Mammary epithelial cell (primary cell): ENCODE results near the gene SCARB2.

ENCODE experiments used
- EZH2 ChIP-seq: IDR thresholded peaks from 2 replicates; pipeline ENCODE4 v1.6.1; 2012; ENCODE audit warnings: low read length, inconsistent platforms, borderline replicate concordance
- TF ChIP-seq, protein P1 (sequence below), 2 donors: IDR thresholded peaks in 1 of 2; conservative IDR thresholded peaks in 1 of 2; 2 replicates each; pipeline ENCODE4 v1.5.1; 2011 to 2012; ENCODE audit warnings: inconsistent platforms in 2 of 2, low read length in 2 of 2, mild to moderate bottlenecking in 2 of 2, control low read depth in 1 of 2, low read depth in 1 of 2; ENCODE audit not compliant: insufficient read depth in 1 of 2; ENCODE audit errors: extremely low read depth in 1 of 2

DNA sequence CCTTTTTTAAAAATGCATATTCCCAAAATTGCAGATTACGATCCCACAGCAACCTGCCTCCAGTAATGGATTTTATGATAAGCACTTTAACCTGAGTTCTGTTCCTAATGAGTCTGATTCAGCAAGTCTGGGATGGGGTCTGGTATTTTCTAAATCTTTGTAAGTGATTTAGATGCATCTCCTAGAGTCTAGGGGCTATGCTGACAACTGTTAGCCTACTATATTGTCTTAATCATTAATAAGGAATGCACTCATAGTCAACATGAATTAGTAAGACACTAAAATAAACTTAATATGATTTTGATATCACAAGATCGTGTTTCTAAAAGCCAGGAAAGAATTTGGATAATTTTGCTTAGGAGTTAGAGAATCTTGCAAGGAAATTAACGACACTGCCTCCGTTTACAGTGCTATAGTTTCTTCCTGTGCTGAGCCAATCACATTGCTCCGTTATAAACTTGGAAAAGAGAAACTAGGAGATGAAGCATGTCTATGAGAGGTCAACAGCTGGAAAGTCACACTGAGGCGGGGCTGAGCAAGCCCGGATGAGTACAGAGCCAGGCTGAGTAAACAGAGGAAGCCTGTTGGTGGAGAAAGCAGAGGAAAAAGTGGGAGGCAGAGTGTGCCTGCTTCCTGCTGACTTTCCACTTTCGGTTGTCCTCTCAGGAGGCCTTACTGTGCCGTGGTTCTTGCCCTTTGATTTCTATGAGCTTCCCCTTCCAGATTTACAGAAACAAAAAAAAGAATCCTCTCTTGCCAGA is 5.4 kb downstream of the SCARB2 start:
- TF ChIP-seq, protein P1, sequence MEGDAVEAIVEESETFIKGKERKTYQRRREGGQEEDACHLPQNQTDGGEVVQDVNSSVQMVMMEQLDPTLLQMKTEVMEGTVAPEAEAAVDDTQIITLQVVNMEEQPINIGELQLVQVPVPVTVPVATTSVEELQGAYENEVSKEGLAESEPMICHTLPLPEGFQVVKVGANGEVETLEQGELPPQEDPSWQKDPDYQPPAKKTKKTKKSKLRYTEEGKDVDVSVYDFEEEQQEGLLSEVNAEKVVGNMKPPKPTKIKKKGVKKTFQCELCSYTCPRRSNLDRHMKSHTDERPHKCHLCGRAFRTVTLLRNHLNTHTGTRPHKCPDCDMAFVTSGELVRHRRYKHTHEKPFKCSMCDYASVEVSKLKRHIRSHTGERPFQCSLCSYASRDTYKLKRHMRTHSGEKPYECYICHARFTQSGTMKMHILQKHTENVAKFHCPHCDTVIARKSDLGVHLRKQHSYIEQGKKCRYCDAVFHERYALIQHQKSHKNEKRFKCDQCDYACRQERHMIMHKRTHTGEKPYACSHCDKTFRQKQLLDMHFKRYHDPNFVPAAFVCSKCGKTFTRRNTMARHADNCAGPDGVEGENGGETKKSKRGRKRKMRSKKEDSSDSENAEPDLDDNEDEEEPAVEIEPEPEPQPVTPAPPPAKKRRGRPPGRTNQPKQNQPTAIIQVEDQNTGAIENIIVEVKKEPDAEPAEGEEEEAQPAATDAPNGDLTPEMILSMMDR (conservative IDR thresholded peaks at IDR 0.05 in 1 of 2, IDR thresholded peaks at IDR 0.05 in 1 of 2; ENCODE audit: extremely low read depth in 1 of 2, insufficient read depth in 1 of 2, low read depth in 1 of 2, low read length in 2 of 2): no peak
- no peak for TF ChIP-seq EZH2
